Sigmoid colon (tissue), 7 donors: ENCODE data around the gene DUS1L. TPM values are rescaled to one million over a fixed set of nuclear protein-coding genes. Genes with fewer than 3 reads are reported as not detected.

ENCODE experiments used
- DNase-seq: peaks from one replicate; pipeline ENCODE4 v3.0.0-alpha.2; 2019
- H3K27ac ChIP-seq, 4 donors: fragments of 200-600 bp; sonication (generic); one replicate each; pipeline ENCODE4 v1.5.1; 2016 to 2019; ENCODE audit warnings: mild to moderate bottlenecking in 1 of 4
- H3K27me3 ChIP-seq, 3 donors: fragments of 200-600 bp; sonication (generic); one replicate each; pipeline ENCODE4 v1.5.1; 2019; ENCODE audit warnings: mild to moderate bottlenecking in 1 of 3
- H3K36me3 ChIP-seq, 4 donors: fragments of 200-600 bp; sonication (generic); one replicate each; pipeline ENCODE4 v1.5.1; 2016 to 2019
- H3K4me1 ChIP-seq, 4 donors: fragments of 200-600 bp; sonication (generic); one replicate each; pipeline ENCODE4 v1.5.1; 2017 to 2019
- H3K4me3 ChIP-seq, 4 donors: fragments of 200-600 bp; sonication (generic); one replicate each; pipeline ENCODE4 v1.5.1; 2017 to 2019; ENCODE audit warnings: mild to moderate bottlenecking in 2 of 4, moderate library complexity in 1 of 4
- H3K9me3 ChIP-seq, 4 donors: fragments of 200-600 bp in 3 of 4; sonication (generic) in 3 of 4; one replicate each; pipeline versions ENCODE4 v1.5.1 to v1.6.1; 2013 to 2019
- CTCF ChIP-seq, 4 experiments: fragments of 450-650 bp in 3 of 4; fragments of 200-600 bp in 1 of 4; IDR thresholded peaks; one replicate each; pipeline ENCODE4 v1.5.1; 2016 to 2019; ENCODE audit warnings: antibody characterized with exemption in 4 of 4, mild to moderate bottlenecking in 3 of 4, moderate library complexity in 2 of 4
- EP300 ChIP-seq, 4 donors: sonication (generic); formaldehyde crosslinking; IDR thresholded peaks; one replicate each; pipeline ENCODE4 v1.6.1; 2017; ENCODE audit warnings: antibody characterized with exemption in 4 of 4
- POLR2A ChIP-seq, 2 donors: fragments of 450-650 bp; IDR thresholded peaks; one replicate each; pipeline ENCODE4 v1.6.1; 2016; ENCODE audit warnings: antibody characterized with exemption in 2 of 2, mild to moderate bottlenecking in 2 of 2, moderate library complexity in 2 of 2
- POLR2AphosphoS5 ChIP-seq, 4 donors: sonication (generic); formaldehyde crosslinking; IDR thresholded peaks; one replicate each; pipeline ENCODE4 v1.6.1; 2017; ENCODE audit warnings: antibody characterized with exemption in 4 of 4
- WGBS, 2 donors: extraction: QIAGEN DNeasy Blood & Tissue Kit; methylation state at CpG; one replicate each; pipeline ENCODE4 v1.1.7; 2013; 5-methylcytosine and 5-hydroxymethylcytosine counted together
- intact Hi-C: fragments of 100-400 bp; cut with DNase I; formaldehyde crosslinking; loops from one replicate; pipeline ENCODE4 v1.15.1; 2023
- polyA plus RNA-seq, 3 donors: library from polyadenylated mRNA; stranded (reverse); fragments of 200-250 nt; gene quantifications; one replicate each; pipeline ENCODE4 v1.2.3, GENCODE V29; 2013
- total RNA-seq, 4 donors: library from RNA; depleted of rRNA; stranded (reverse); fragments of >200 nt; gene quantifications; one replicate each; pipeline ENCODE4 v1.1.0, GENCODE V29; 2016
- donor health status: healthy with polysubstance abuse.
- donor health status: Bipolar disorder and iron deficiency.
- donor health status: healthy.

DUS1L gene
- 10 to 100 TPM; 31.3 to 71.0 (median 54.2) TPM for total RNA-seq
- polyA plus RNA-seq = 100 to 1,000 TPM in 1 of 3 donors, 10 to 100 TPM in 2; 68.5 to 119 (median 84.2) TPM

- no peaks in the 10 kb centered on the region for H3K9me3 ChIP-seq
- no peaks in the 10 kb centered on the region for H3K27me3 ChIP-seq
- WGBS, 2 donors = 10 to 12% methylated on average over 88 of the region's 88 CpGs
- H3K4me1 ChIP-seq = peaks cover 0 to 30% (median 25%) of the 10 kb centered on the region in 4 donors
- peaks cover 9 to 33% (median 15%) of the 10 kb centered on the region in 4 donors for H3K36me3 ChIP-seq
- intact Hi-C loops = loop anchor here (2.0 kb wide), 1 partner anchor 33 kb away; the partner anchor contains the start of gene FASN
- TF ChIP-seq EP300 (IDR thresholded peaks at IDR 0.05) = no peak
- TF ChIP-seq POLR2AphosphoS5 (IDR thresholded peaks at IDR 0.05) = peak in 3 of 4 donors; percentile 41 to 64 (median 50)
- peak within 1 kb of the TSS; percentile 83 to 89 (median 86) for H3K27ac ChIP-seq
- H3K4me3 ChIP-seq = peak within 1 kb of the TSS; percentile 61 to 97 (median 88)
- peak; percentile 80 for DNase-seq
These were observed at the start of gene DUS1L for GRCh38 chr17:82065638-82066303. Gene DUS1L, minus strand, starts transcription at chr17:82065804. Its CDS starts 745 bp downstream, at chr17:82065059.

- no peaks in the 10 kb centered on the region for H3K27me3 ChIP-seq
- H3K36me3 ChIP-seq = peaks cover 0 to 27% (median 0%) of the 10 kb centered on the region in 4 donors
- no peak overlapping the region for H3K4me3 ChIP-seq
- no peak for DNase-seq
- H3K9me3 ChIP-seq = no peaks in the 10 kb centered on the region
- intact Hi-C loops = no loop called here
- no peaks in the 10 kb centered on the region for H3K4me1 ChIP-seq
- TF ChIP-seq EP300 (IDR thresholded peaks at IDR 0.05) = no peak
- TF ChIP-seq POLR2A (IDR thresholded peaks at IDR 0.05) = no peak
- TF ChIP-seq POLR2AphosphoS5 (IDR thresholded peaks at IDR 0.05) = no peak
- no peak for TF ChIP-seq CTCF (IDR thresholded peaks at IDR 0.05)
- 96 to 97% methylated on average over 9 of the region's 9 CpGs for WGBS, 2 donors
- no peak overlapping the region for H3K27ac ChIP-seq
These were observed 49.3 kb upstream of the DUS1L start for GRCh38 chr17:82114872-82115271.

- H3K4me3 ChIP-seq = no peak overlapping the region
- H3K36me3 ChIP-seq = peaks cover 0 to 27% (median 0%) of the 10 kb centered on the region in 4 donors
- H3K27ac ChIP-seq = no peak overlapping the region
- H3K9me3 ChIP-seq = no peaks in the 10 kb centered on the region
- TF ChIP-seq POLR2A (IDR thresholded peaks at IDR 0.05) = no peak
- TF ChIP-seq POLR2AphosphoS5 (IDR thresholded peaks at IDR 0.05) = no peak
- no peak for TF ChIP-seq EP300 (IDR thresholded peaks at IDR 0.05)
- no peak for TF ChIP-seq CTCF (IDR thresholded peaks at IDR 0.05)
- 96% methylated on average over 10 of the region's 10 CpGs for WGBS, 2 donors
- no peak for DNase-seq
- intact Hi-C loops = no loop called here
- no peaks in the 10 kb centered on the region for H3K27me3 ChIP-seq
- no peaks in the 10 kb centered on the region for H3K4me1 ChIP-seq
These were observed 48.8 kb upstream of the DUS1L start for GRCh38 chr17:82114447-82114846.

GRCh38 chr17:82113941-82114340 is 48.3 kb upstream of the DUS1L start:
- H3K4me1 ChIP-seq = no peaks in the 10 kb centered on the region
- no peaks in the 10 kb centered on the region for H3K9me3 ChIP-seq
- no peak for TF ChIP-seq EP300 (IDR thresholded peaks at IDR 0.05)
- TF ChIP-seq POLR2A (IDR thresholded peaks at IDR 0.05) = no peak
- no peak for TF ChIP-seq CTCF (IDR thresholded peaks at IDR 0.05)
- TF ChIP-seq POLR2AphosphoS5 (IDR thresholded peaks at IDR 0.05) = no peak
- WGBS, 2 donors = 94% methylated on average over 13 of the region's 13 CpGs
- no peak overlapping the region for H3K27ac ChIP-seq
- DNase-seq = no peak
- no peak overlapping the region for H3K4me3 ChIP-seq
- no peaks in the 10 kb centered on the region for H3K27me3 ChIP-seq
- H3K36me3 ChIP-seq = peaks cover 0 to 27% (median 0%) of the 10 kb centered on the region in 4 donors
- intact Hi-C loops = no loop called here

GRCh38 chr17:82113422-82113821 is 47.8 kb upstream of the DUS1L start:
- intact Hi-C loops = no loop called here

More at GRCh38 chr17:82113422-82113821, 47.8 kb upstream of the DUS1L start:
- DNase-seq = no peak
- Histone ChIP-seq H3K4me3 (no peak overlapping the region), H3K27ac (no peak overlapping the region), H3K4me1 (no peaks in the 10 kb centered on the region), H3K9me3 (no peaks in the 10 kb centered on the region), H3K36me3 (peaks cover 0 to 27% (median 0%) of the 10 kb centered on the region in 4 donors), H3K27me3 (no peaks in the 10 kb centered on the region)
- WGBS, 2 donors = 89 to 98% methylated on average over 9 of the region's 9 CpGs
- no peak for TF ChIP-seq POLR2A (IDR thresholded peaks at IDR 0.05)
- TF ChIP-seq EP300 (IDR thresholded peaks at IDR 0.05) = no peak
- no peak for TF ChIP-seq CTCF (IDR thresholded peaks at IDR 0.05)
- no peak for TF ChIP-seq POLR2AphosphoS5 (IDR thresholded peaks at IDR 0.05)
